Calu3 (cell line): ENCODE data around the gene MACROD2. TPM values are rescaled to one million over a fixed set of nuclear protein-coding genes. Genes with fewer than 3 reads are reported as not detected.

Experiments
- BruUV-seq: library from RNA; stranded (reverse); fragments of 400-500 nt; replicated peaks from 2 replicates; lab custom pipeline; 2021; lab: Mats Ljungman, UMichigan
- CTCF ChIA-PET: fragments of 300-600 bp; sonication (Branson Sonifier 250); formaldehyde crosslinking; loops from one replicate; lab custom pipeline; 2022; ENCODE audit warnings: antibody characterized with exemption; lab: Charles Lee
- DNase-seq: peaks from one replicate; pipeline ENCODE4 v3.0.0; 2022
- H3K27ac Mint-ChIP-seq: one replicate; pipeline ENCODE4 v1.8.0; 2022; ENCODE audit warnings: mixed read lengths; ENCODE audit not compliant: unreplicated experiment
- H3K27me3 Mint-ChIP-seq: one replicate; pipeline ENCODE4 v1.8.0; 2022; ENCODE audit warnings: mixed read lengths; ENCODE audit not compliant: unreplicated experiment
- H3K36me3 Mint-ChIP-seq: one replicate; pipeline ENCODE4 v1.8.0; 2022; ENCODE audit warnings: mild to moderate bottlenecking, moderate library complexity, mixed read lengths; ENCODE audit not compliant: insufficient read depth, unreplicated experiment
- H3K4me1 Mint-ChIP-seq: one replicate; pipeline ENCODE4 v1.8.0; 2022; ENCODE audit warnings: mild to moderate bottlenecking, low read depth, mixed read lengths; ENCODE audit not compliant: unreplicated experiment
- H3K4me3 Mint-ChIP-seq: one replicate; pipeline ENCODE4 v1.8.0; 2022; ENCODE audit warnings: mild to moderate bottlenecking, low read depth, moderate library complexity, mixed read lengths; ENCODE audit not compliant: unreplicated experiment
- H3K9me3 Mint-ChIP-seq: one replicate; pipeline ENCODE4 v1.8.0; 2022; ENCODE audit warnings: low read depth, mixed read lengths; ENCODE audit not compliant: unreplicated experiment
- intact Hi-C: fragments of 100-400 bp; cut with micrococcal nuclease; formaldehyde crosslinking; loops from one replicate; pipeline ENCODE4 v1.10.0; 2022; ENCODE audit not compliant: unreplicated experiment
- total RNA-seq: library from RNA; stranded (reverse); gene quantifications from 2 replicates; pipeline ENCODE4 v1.2.3, GENCODE V29; 2022
- TF ChIP-seq, protein P1 (sequence below): fragments of 200-600 bp; IDR thresholded peaks from one replicate; pipeline ENCODE4 v1.8.0; 2022; ENCODE audit warnings: antibody characterized with exemption; ENCODE audit not compliant: unreplicated experiment

The MACROD2 gene
- total RNA-seq, 1 experiment from 2014 or later, result 29.4 TPM

- Mint-ChIP-seq H3K27me3 (no peaks in the 10 kb centered on the region), H3K9me3 (no peaks in the 10 kb centered on the region), H3K27ac (no peak overlapping the region), H3K4me3 (no peak overlapping the region), H3K36me3 (no peaks in the 10 kb centered on the region), H3K4me1 (no peaks in the 10 kb centered on the region)
- no TSS peak for BruUV-seq
- TF ChIP-seq, protein P1, sequence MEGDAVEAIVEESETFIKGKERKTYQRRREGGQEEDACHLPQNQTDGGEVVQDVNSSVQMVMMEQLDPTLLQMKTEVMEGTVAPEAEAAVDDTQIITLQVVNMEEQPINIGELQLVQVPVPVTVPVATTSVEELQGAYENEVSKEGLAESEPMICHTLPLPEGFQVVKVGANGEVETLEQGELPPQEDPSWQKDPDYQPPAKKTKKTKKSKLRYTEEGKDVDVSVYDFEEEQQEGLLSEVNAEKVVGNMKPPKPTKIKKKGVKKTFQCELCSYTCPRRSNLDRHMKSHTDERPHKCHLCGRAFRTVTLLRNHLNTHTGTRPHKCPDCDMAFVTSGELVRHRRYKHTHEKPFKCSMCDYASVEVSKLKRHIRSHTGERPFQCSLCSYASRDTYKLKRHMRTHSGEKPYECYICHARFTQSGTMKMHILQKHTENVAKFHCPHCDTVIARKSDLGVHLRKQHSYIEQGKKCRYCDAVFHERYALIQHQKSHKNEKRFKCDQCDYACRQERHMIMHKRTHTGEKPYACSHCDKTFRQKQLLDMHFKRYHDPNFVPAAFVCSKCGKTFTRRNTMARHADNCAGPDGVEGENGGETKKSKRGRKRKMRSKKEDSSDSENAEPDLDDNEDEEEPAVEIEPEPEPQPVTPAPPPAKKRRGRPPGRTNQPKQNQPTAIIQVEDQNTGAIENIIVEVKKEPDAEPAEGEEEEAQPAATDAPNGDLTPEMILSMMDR, result no peak
- DNase-seq, result no peak
- CTCF ChIA-PET, result no interaction called here
- intact Hi-C loops, result no loop called here
Observed at GRCh38 chr20:14959506-14960475, 964.5 kb downstream of the MACROD2 start.

GRCh38 chr20:14960831-14961230 lies 965.5 kb downstream of the MACROD2 start:
- CTCF ChIA-PET, result no interaction called here
- intact Hi-C loops, result no loop called here
- no peak overlapping the region for H3K4me3 Mint-ChIP-seq
- H3K27ac Mint-ChIP-seq, result no peak overlapping the region
- no TSS peak for BruUV-seq
- no peaks in the 10 kb centered on the region for H3K36me3 Mint-ChIP-seq
- H3K27me3 Mint-ChIP-seq, result no peaks in the 10 kb centered on the region
- DNase-seq, result no peak
- H3K4me1 Mint-ChIP-seq, result no peaks in the 10 kb centered on the region
- TF ChIP-seq, protein P1, result no peak
- H3K9me3 Mint-ChIP-seq, result no peaks in the 10 kb centered on the region

GRCh38 chr20:14963262-14963663 lies 967.9 kb downstream of the MACROD2 start:
- Mint-ChIP-seq H3K27me3 (no peaks in the 10 kb centered on the region), H3K36me3 (no peaks in the 10 kb centered on the region), H3K27ac (no peak overlapping the region), H3K9me3 (no peaks in the 10 kb centered on the region), H3K4me3 (no peak overlapping the region), H3K4me1 (no peaks in the 10 kb centered on the region)
- TF ChIP-seq, protein P1, result no peak
- DNase-seq, result no peak
- intact Hi-C loops, result no loop called here
- CTCF ChIA-PET, result no interaction called here
- no TSS peak for BruUV-seq

- CTCF ChIA-PET, result no interaction called here
- no peak overlapping the region for H3K4me3 Mint-ChIP-seq
- no peaks in the 10 kb centered on the region for H3K9me3 Mint-ChIP-seq
- H3K27me3 Mint-ChIP-seq, result no peaks in the 10 kb centered on the region
- TF ChIP-seq, protein P1, result no peak
- BruUV-seq, result no TSS peak
- no peaks in the 10 kb centered on the region for H3K36me3 Mint-ChIP-seq
- H3K4me1 Mint-ChIP-seq, result no peaks in the 10 kb centered on the region
- DNase-seq, result no peak
- intact Hi-C loops, result no loop called here
- H3K27ac Mint-ChIP-seq, result no peak overlapping the region
Observed at GRCh38 chr20:14966203-14966602, 970.9 kb downstream of the MACROD2 start.
